ENCODE results near the gene CT47A7. TPM values are rescaled to one million over a fixed set of nuclear protein-coding genes. Genes with fewer than 3 reads are reported as not detected.
A peak's percentile ranks its signal among the peaks of the same experiment; 100 is the strongest.
"Not testable (repeated sequence)": the region's sequence is repeated elsewhere in the genome, so short reads cannot be mapped to it uniquely, and the experiment has no call there.

Gene CT47A7
- not detected in 2 replicates for total RNA-seq
- long read RNA-seq: 0 reads

DNA sequence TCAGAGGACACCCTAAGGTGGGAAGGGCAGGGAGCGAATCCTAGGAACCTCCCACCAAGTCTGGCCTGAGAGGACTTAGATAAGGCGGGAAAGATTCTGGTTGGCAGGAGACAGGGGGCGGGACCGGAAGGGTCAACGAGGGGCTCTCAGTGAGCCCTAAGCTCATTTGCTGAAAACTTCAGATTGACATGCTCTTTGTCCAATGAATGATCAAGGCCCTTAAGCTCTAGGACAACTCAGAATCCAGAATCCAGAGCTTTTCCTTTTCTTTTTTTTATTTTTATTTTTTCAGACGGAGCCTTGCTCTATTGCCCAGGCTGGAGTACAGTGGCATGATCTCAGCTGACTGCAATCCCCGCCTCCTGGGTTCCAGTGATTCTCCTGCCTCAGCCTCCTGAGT lies at the start of gene CT47A7:
Gene CT47A7, minus strand, starts transcription at position 101 of the 400 bp plus-strand sequence. CDS start 255 bp downstream, outside the sequence.
- H3K9me3 Mint-ChIP-seq (ENCODE audit: low read depth): not testable (repeated sequence)

DNA sequence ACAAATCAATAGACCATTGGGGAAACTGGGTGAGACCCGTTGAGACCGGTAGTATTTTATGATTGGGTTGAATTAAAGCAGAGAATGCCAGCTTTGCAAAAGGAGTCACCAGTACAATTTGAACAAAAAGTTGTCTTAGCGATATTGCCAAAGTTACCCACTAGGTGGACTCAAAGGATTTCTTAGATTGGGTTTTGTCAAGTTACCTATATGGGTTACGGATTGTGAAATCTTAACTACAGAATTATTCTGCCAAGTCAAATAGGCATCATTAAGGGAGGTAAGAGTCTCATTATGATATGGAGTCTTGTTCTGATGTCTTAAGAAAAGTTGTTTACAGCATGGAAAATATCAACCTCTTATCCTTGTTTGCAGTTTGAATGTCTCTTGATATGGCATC lies 44.2 kb upstream of the CT47A7 start:
- Mint-ChIP-seq H3K9me3 (ENCODE audit: low read depth) (peaks cover 10% of the 10 kb centered on the region), H3K36me3 (ENCODE audit: insufficient read depth) (no peaks in the 10 kb centered on the region), H3K4me1 (ENCODE audit: low read depth) (peaks cover 7% of the 10 kb centered on the region), H3K27ac (no peak overlapping the region), H3K27me3 (no peaks in the 10 kb centered on the region), H3K4me3 (ENCODE audit: low read depth) (no peak overlapping the region)
- TF ChIP-seq, protein P1, sequence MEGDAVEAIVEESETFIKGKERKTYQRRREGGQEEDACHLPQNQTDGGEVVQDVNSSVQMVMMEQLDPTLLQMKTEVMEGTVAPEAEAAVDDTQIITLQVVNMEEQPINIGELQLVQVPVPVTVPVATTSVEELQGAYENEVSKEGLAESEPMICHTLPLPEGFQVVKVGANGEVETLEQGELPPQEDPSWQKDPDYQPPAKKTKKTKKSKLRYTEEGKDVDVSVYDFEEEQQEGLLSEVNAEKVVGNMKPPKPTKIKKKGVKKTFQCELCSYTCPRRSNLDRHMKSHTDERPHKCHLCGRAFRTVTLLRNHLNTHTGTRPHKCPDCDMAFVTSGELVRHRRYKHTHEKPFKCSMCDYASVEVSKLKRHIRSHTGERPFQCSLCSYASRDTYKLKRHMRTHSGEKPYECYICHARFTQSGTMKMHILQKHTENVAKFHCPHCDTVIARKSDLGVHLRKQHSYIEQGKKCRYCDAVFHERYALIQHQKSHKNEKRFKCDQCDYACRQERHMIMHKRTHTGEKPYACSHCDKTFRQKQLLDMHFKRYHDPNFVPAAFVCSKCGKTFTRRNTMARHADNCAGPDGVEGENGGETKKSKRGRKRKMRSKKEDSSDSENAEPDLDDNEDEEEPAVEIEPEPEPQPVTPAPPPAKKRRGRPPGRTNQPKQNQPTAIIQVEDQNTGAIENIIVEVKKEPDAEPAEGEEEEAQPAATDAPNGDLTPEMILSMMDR (IDR thresholded peaks at IDR 0.05; ENCODE audit: unreplicated experiment): peak; percentile 36
- DNase-seq (ENCODE audit: low spot score, unreplicated experiment): no peak

More for the DNA sequence above, at the start of gene CT47A7:
- not testable (repeated sequence) for H3K36me3 Mint-ChIP-seq (ENCODE audit: insufficient read depth); H3K4me1 Mint-ChIP-seq (ENCODE audit: low read depth); DNase-seq (ENCODE audit: low spot score, unreplicated experiment); H3K27me3 Mint-ChIP-seq; H3K27ac Mint-ChIP-seq; H3K4me3 Mint-ChIP-seq (ENCODE audit: low read depth)

GRCh38 chrX:120999413-120999812 lies 43.0 kb upstream of the CT47A7 start:
- TF ChIP-seq, protein P1 (IDR thresholded peaks at IDR 0.05; ENCODE audit: unreplicated experiment): no peak
- no peak for DNase-seq (ENCODE audit: low spot score, unreplicated experiment)
- no peak overlapping the region for H3K27ac Mint-ChIP-seq

GRCh38 chrX:120985660-120986059 lies 29.3 kb upstream of the CT47A7 start, which contains the start of gene CT47A1:
Gene CT47A1, minus strand, starts transcription at chrX:120985760. Its CDS starts 231 bp downstream, at chrX:120985529.
- H3K9me3 Mint-ChIP-seq (ENCODE audit: low read depth); DNase-seq (ENCODE audit: low spot score, unreplicated experiment); H3K4me1 Mint-ChIP-seq (ENCODE audit: low read depth); H3K4me3 Mint-ChIP-seq (ENCODE audit: low read depth); H3K27me3 Mint-ChIP-seq; H3K27ac Mint-ChIP-seq; H3K36me3 Mint-ChIP-seq (ENCODE audit: insufficient read depth): not testable (repeated sequence)

More at GRCh38 chrX:120999413-120999812, 43.0 kb upstream of the CT47A7 start:
- Mint-ChIP-seq H3K36me3 (ENCODE audit: insufficient read depth) (no peaks in the 10 kb centered on the region), H3K27me3 (no peaks in the 10 kb centered on the region), H3K9me3 (ENCODE audit: low read depth) (peaks cover 17% of the 10 kb centered on the region), H3K4me1 (ENCODE audit: low read depth) (peaks cover 7% of the 10 kb centered on the region), H3K4me3 (ENCODE audit: low read depth) (no peak overlapping the region)

Other genes starting within 250 kb of the CT47A7 start
- gene CT47B1, start 80.7 kb downstream of the CT47A7 start, total RNA-seq: not detected in 2 replicates
- not detected in 2 replicates for gene CT47A11, start 19.4 kb downstream of the CT47A7 start, total RNA-seq
- not detected in 2 replicates for gene CT47A10, start 14.6 kb downstream of the CT47A7 start, total RNA-seq
- not detected in 2 replicates for gene CT47A9, start 9.7 kb downstream of the CT47A7 start, total RNA-seq
- gene CT47A8, start 4.9 kb downstream of the CT47A7 start, total RNA-seq: not detected in 2 replicates
- not detected in 2 replicates for gene CT47A6, start 4.9 kb upstream of the CT47A7 start, total RNA-seq
- not detected in 2 replicates for gene CT47A5, start 9.7 kb upstream of the CT47A7 start, total RNA-seq
- gene CT47A4, start 14.6 kb upstream of the CT47A7 start, total RNA-seq: not detected in 2 replicates
- not detected in 2 replicates for gene CT47A3, start 19.5 kb upstream of the CT47A7 start, total RNA-seq
- gene CT47A2, start 24.3 kb upstream of the CT47A7 start, total RNA-seq: not detected in 2 replicates
- gene CT47A1, start 29.2 kb upstream of the CT47A7 start, total RNA-seq: not detected in 2 replicates
- gene GLUD2, start 91.0 kb upstream of the CT47A7 start, total RNA-seq: 11.3 and 12.0 TPM in 2 replicates